SK-N-MC (cell line): ENCODE measurements around the gene CLIP4.

Source experiments
- EZH2 ChIP-seq: fragments of 200-600 bp; sonication (generic); IDR thresholded peaks from one replicate; pipeline ENCODE4 v1.6.1; 2017; ENCODE audit warnings: antibody characterized with exemption
- FOXP2 ChIP-seq: optimal IDR thresholded peaks from 2 replicates; pipeline ENCODE3; 2011; ENCODE audit warnings: mild to moderate bottlenecking, moderate library complexity; ENCODE audit not compliant: insufficient read depth; ENCODE audit errors: extremely low read length, control extremely low read depth
- POLR2AphosphoS5 ChIP-seq: IDR thresholded peaks from 2 replicates; pipeline ENCODE4 v1.6.1; 2012; ENCODE audit warnings: mild to moderate bottlenecking, low read depth, low read length, borderline replicate concordance

DNA sequence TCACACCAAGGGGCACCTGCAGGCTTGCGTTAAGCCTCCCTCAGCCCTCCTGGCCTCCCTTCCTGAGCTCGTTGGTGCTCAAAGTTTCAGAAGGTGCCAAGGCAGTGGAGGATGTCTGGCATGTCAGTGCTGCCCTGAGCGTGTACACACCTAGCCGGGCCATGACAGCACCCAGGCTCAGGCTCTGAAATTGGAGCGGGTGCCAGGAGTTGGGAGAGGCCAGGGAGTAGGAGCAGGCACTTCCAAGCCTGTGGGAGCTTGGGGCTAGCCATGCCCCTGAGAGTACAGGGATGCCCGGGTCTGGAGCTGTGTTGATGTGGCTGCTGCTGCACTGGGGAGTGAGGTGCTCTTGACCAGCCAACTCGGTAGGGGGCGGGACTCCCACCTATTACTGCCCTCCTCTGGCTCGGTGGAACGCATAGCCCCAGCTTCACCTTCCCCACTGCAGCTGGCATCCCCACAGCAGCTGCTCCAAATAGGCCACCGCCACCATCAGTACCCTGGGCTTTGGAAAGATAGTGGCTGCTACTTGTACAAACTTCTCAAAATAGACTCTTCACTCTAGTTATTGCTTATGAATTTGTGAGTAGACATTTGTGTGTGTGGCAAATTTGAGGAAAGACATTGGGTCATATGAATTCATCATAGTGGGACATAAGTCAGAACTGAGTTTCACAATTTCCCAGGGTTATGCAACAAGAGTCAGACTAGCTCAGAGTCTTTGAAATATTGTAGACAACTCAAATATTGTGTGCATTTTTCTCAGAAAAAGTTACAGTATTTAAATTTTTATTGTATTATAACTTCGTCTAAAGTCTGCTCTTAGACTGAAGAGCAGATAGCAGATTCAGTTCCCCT is 34.1 kb upstream of the CLIP4 start:
- TF ChIP-seq POLR2AphosphoS5 = no peak
- no peak for TF ChIP-seq EZH2
- no peak for TF ChIP-seq FOXP2
